Measurements from ENCODE around the gene PTPRN2.

GRCh38 chr7:158581440-158582088, 6.1 kb downstream of the PTPRN2 start:
- no peak for TF ChIP-seq MAX (IDR thresholded peaks at IDR 0.05; ENCODE audit: low read depth)
- TF ChIP-seq CTCF (IDR thresholded peaks at IDR 0.05) = no peak
- no peak for TF ChIP-seq JUND (IDR thresholded peaks at IDR 0.05)
